ENCODE data around the gene CARMIL1.

Gene CARMIL1

GRCh38 chr6:25286891-25287290, 7.7 kb downstream of the CARMIL1 start:
- no peak for TF ChIP-seq CTCF (conservative IDR thresholded peaks at IDR 0.05; ENCODE audit: low read depth, low read length)
- H3K4me3 ChIP-seq (ENCODE audit: low read length) = no peak overlapping the region
- DNase-seq (ENCODE audit: low read depth) = no peak

GRCh38 chr6:25287941-25288340, 8.8 kb downstream of the CARMIL1 start:
- no peak for DNase-seq (ENCODE audit: low read depth)
- TF ChIP-seq CTCF (conservative IDR thresholded peaks at IDR 0.05; ENCODE audit: low read depth, low read length) = no peak
- no peak overlapping the region for H3K4me3 ChIP-seq (ENCODE audit: low read length)

GRCh38 chr6:25288518-25288917, 9.3 kb downstream of the CARMIL1 start:
- no peak for DNase-seq (ENCODE audit: low read depth)
- no peak overlapping the region for H3K4me3 ChIP-seq (ENCODE audit: low read length)
- no peak for TF ChIP-seq CTCF (conservative IDR thresholded peaks at IDR 0.05; ENCODE audit: low read depth, low read length)

GRCh38 chr6:25290306-25291060, 11.3 kb downstream of the CARMIL1 start:
- TF ChIP-seq CTCF (conservative IDR thresholded peaks at IDR 0.05; ENCODE audit: low read depth, low read length) = no peak
- DNase-seq (ENCODE audit: low read depth) = no peak
- no peak overlapping the region for H3K4me3 ChIP-seq (ENCODE audit: low read length)

GRCh38 chr6:25292384-25292783, 13.2 kb downstream of the CARMIL1 start:
- no peak overlapping the region for H3K4me3 ChIP-seq (ENCODE audit: low read length)
- no peak for TF ChIP-seq CTCF (conservative IDR thresholded peaks at IDR 0.05; ENCODE audit: low read depth, low read length)
- no peak for DNase-seq (ENCODE audit: low read depth)

- no peak for TF ChIP-seq CTCF (conservative IDR thresholded peaks at IDR 0.05; ENCODE audit: low read depth, low read length)
- no peak for DNase-seq (ENCODE audit: low read depth)
These were observed 16.5 kb downstream of the CARMIL1 start for GRCh38 chr6:25295651-25296050.

GRCh38 chr6:25296217-25296905, 17.2 kb downstream of the CARMIL1 start:
- no peak for TF ChIP-seq CTCF (conservative IDR thresholded peaks at IDR 0.05; ENCODE audit: low read depth, low read length)
- no peak overlapping the region for H3K4me3 ChIP-seq (ENCODE audit: low read length)
- DNase-seq (ENCODE audit: low read depth) = no peak

More at GRCh38 chr6:25295651-25296050, 16.5 kb downstream of the CARMIL1 start:
- H3K4me3 ChIP-seq (ENCODE audit: low read length) = no peak overlapping the region
